Transverse colon (tissue), 3 donors: ENCODE data around the gene CELF4.

Source experiments
- POLR2A ChIP-seq: fragments of 450-650 bp; IDR thresholded peaks from one replicate; pipeline ENCODE4 v1.6.1; 2016; ENCODE audit warnings: antibody characterized with exemption, mild to moderate bottlenecking, moderate library complexity
- TF ChIP-seq, protein P1 (sequence below), 5 experiments: fragments of 200-600 bp in 3 of 5; fragments of 450-650 bp in 2 of 5; sonication (generic) in 3 of 5; IDR thresholded peaks; 1 replicate in 2 of 5; 2 replicates in 3 of 5; pipeline ENCODE4 v1.5.1; 2016 to 2017; ENCODE audit warnings: antibody characterized with exemption in 5 of 5, inconsistent platforms in 3 of 5, mild to moderate bottlenecking in 2 of 5, moderate library complexity in 1 of 5

DNA sequence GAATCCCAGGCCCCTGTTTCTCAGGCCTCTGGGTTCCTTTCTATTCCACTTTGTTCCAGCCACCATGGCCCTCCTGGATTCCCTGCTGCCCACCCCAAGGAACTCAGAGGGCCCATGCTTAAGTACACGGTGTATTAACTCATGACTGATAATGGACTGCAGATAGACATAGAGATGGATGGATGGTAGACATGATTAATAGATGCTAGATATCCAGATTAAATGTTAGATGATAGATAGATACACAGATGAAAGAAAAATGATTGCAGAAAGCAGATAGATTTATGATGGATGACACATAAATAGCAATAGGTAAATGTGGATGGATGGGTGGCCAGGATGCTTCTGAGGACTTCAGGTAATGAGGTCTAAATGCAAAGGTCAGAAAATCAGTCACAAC is 278.0 kb downstream of the CELF4 start:
- TF ChIP-seq, protein P1, sequence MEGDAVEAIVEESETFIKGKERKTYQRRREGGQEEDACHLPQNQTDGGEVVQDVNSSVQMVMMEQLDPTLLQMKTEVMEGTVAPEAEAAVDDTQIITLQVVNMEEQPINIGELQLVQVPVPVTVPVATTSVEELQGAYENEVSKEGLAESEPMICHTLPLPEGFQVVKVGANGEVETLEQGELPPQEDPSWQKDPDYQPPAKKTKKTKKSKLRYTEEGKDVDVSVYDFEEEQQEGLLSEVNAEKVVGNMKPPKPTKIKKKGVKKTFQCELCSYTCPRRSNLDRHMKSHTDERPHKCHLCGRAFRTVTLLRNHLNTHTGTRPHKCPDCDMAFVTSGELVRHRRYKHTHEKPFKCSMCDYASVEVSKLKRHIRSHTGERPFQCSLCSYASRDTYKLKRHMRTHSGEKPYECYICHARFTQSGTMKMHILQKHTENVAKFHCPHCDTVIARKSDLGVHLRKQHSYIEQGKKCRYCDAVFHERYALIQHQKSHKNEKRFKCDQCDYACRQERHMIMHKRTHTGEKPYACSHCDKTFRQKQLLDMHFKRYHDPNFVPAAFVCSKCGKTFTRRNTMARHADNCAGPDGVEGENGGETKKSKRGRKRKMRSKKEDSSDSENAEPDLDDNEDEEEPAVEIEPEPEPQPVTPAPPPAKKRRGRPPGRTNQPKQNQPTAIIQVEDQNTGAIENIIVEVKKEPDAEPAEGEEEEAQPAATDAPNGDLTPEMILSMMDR (IDR thresholded peaks at IDR 0.05), result no peak
- TF ChIP-seq POLR2A, result no peak
